RWPE1 (cell line): ENCODE results near the gene ADRA2C.

ENCODE experiments used
- CTCF ChIA-PET: fragments of 350-600 bp; sonication (Branson Sonifier 250); formaldehyde crosslinking; extraction: SDS; loops from one replicate; lab custom pipeline; 2021; lab: Yijun Ruan, JAX
- POLR2A ChIA-PET: fragments of 400-600 bp; formaldehyde crosslinking; extraction: SDS; loops from one replicate; lab custom pipeline; 2020; ENCODE audit warnings: antibody characterized with exemption; ENCODE audit not compliant: low non-redundant PET; lab: Yijun Ruan, JAX
- DNase-seq: peaks from one replicate; pipeline ENCODE4 v3.0.0; 2012; ENCODE audit warnings: low spot score
- H3K27ac ChIP-seq: fragments of 450-650 bp; 2 replicates; pipeline ENCODE4 v1.5.1; 2017
- TF ChIP-seq, protein P1 (sequence below): fragments of 450-650 bp; conservative IDR thresholded peaks from 2 replicates; pipeline ENCODE4 v1.5.1; 2017; ENCODE audit warnings: low read depth, mild to moderate bottlenecking

ADRA2C gene

DNA sequence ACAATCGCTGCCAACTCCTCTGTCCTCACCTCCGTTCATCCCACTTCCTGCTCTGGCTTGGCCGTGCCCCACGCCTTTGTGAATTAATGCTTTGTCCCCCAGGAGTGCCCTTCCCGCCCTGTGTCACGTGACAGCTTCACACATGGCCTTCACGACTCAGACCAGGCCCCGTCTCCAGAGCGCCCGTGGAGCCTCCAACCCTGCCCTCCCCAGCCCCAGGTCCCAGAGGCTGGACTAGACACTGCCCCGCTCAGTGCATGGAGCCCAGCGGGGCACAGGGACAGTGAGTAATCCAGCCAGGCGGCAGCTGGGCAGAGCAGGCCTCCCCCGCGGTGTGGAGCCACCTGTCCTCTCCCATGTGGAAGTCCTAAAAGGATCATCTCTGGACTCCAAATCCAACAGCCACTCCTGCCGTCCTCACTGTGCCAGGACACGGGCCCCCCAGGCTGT lies 7.4 kb downstream of the ADRA2C start:
- ChIA-PET CTCF (no interaction called here), POLR2A (interaction anchor here (0.6 kb wide), 1 partner anchor 57 kb away, joined by 3 read pairs; no protein-coding TSS in a partner anchor)
- TF ChIP-seq, protein P1, sequence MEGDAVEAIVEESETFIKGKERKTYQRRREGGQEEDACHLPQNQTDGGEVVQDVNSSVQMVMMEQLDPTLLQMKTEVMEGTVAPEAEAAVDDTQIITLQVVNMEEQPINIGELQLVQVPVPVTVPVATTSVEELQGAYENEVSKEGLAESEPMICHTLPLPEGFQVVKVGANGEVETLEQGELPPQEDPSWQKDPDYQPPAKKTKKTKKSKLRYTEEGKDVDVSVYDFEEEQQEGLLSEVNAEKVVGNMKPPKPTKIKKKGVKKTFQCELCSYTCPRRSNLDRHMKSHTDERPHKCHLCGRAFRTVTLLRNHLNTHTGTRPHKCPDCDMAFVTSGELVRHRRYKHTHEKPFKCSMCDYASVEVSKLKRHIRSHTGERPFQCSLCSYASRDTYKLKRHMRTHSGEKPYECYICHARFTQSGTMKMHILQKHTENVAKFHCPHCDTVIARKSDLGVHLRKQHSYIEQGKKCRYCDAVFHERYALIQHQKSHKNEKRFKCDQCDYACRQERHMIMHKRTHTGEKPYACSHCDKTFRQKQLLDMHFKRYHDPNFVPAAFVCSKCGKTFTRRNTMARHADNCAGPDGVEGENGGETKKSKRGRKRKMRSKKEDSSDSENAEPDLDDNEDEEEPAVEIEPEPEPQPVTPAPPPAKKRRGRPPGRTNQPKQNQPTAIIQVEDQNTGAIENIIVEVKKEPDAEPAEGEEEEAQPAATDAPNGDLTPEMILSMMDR, result no peak
- no peak for DNase-seq
- no peak overlapping the region for H3K27ac ChIP-seq

DNA sequence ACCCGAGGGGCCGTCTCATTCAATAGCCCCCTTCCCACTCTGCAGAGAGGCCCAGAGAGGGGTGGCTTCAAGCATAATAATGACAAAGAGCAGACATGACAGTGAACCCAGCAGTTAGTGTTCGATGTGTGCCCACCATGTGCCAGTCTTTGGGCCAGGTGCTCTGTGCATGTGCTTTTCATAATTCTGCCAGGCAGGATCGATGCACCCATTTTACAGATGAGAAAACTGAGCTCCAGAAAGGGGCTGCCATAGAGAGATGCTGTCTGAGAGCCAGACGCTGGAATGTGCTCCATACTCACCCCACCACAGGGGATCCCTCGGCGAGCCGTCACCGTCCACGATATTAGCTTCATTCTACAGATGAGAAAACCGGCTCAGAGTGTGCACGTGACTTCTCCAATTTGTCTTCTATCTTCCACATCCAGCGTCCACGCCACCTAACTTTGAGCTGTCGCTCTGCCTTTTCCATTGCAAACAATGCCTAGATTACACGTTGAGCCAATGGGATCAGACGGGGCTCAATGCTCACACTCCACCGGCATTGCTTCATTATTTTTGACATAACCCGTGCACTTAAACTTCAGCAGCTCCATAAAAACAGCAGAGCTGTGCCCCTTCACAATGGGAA lies 8.2 kb downstream of the ADRA2C start:
- DNase-seq, result no peak
- ChIA-PET POLR2A (interaction anchor here (0.6 kb wide), 1 partner anchor 56 kb away, joined by 3 read pairs; no protein-coding TSS in a partner anchor), CTCF (no interaction called here)
- no peak overlapping the region for H3K27ac ChIP-seq
- TF ChIP-seq, protein P1, result no peak

DNA sequence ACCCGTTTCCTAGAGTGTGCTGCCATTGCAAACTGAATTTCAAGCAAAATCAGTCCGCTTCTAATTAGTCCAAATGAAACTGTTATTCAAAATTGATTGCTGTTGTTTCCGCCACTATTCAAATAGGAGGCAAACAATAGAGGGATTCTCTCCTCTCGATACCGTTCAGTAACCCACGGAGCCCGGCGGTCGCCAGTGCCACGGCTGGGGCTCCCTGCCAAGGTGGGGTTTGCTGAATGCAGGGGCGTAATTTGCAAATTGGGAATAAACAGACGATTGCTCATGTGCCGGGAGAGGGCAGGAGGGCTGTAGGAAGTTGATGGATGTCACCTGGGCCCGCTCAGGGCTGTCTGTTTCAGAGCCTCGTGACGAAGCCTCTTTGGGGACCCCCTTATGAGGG lies 8.8 kb downstream of the ADRA2C start:
- DNase-seq, result no peak
- H3K27ac ChIP-seq, result no peak overlapping the region
- ChIA-PET POLR2A (no interaction called here), CTCF (no interaction called here)
- TF ChIP-seq, protein P1, result no peak

DNA sequence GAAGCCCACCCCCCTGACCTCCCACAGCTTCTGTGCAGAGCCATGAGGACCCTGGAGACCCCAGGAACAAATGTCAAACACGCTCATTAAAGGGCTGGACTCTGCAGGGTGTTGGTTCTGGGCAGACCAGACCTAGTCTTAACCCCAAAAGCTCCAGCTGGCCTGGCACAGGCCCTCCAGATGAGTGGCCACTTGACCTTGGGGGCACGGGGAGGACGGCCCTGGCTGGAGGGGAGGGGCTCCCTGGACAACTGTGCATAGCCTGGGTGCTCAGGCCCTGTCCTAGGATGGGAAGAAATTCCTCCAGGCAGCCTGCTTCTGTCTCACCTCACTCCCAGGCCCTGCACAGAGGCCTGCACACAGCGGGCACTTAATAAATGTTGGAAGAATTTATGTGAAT lies 9.4 kb downstream of the ADRA2C start:
- TF ChIP-seq, protein P1, result no peak
- ChIA-PET CTCF (no interaction called here), POLR2A (no interaction called here)
- DNase-seq, result no peak
- H3K27ac ChIP-seq, result no peak overlapping the region

DNA sequence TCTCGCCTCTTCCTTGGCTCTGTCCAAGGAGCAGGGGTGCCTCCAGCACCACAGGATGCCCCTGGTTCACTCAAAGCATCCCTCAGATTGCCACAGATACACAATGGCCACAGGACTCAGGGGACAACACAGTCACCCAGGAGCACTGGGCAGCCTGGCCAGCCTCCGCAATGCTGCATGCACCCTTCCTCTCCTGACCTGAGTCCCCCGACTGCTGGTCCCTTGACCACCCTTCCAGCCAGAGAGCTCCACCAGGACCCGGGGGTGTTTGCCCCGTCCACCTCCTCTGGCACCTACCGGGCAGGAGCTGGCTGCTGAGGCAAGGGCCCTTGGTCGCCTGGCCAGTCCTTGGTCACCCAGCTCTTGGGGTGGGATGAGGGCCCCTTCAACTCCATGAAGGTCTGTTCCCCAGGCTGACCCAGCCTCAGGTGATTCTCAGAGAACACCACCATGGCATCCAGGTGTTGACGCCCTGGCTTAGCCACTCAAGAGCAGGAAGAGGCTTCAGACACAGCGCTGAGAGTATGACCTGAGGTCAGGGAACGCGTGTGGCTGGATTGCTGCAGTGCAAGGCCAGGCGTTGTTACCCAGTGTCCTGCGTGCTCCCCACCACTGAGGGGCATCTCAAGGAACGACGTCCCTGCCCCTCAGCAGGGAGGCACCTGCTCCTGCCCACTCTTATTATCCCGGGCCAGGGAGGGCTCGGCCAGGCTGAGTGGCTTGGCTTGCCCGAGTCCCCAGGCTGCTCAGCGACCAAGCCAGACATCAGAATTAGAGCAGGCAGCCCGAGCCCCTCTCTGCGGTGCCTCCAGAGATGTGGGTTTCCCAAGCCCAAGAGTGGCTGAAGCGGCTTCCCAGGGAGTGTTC lies 10.2 kb downstream of the ADRA2C start:
- DNase-seq, result no peak
- ChIA-PET POLR2A (no interaction called here), CTCF (no interaction called here)
- H3K27ac ChIP-seq, result no peak overlapping the region
- TF ChIP-seq, protein P1, result no peak

DNA sequence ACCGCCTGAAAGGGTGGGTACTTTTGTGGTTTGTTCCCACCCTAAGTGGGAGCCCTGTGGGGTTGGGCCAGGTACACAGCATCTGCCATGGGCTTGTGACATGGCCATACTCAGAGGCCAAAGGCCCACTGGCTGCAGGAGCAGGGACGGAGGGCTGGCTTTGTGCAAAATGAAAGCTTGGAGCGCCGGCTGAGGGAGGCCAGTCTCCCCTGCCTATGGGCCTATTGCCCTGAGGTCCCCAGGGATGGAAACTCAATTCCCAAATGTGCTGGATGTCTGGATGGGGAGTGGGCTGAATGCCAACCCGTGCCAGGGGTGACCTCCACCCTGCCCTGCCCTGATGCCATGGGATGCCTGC lies 10.8 kb downstream of the ADRA2C start:
- POLR2A ChIA-PET, result no interaction called here
- TF ChIP-seq, protein P1, result no peak
- DNase-seq, result no peak
- no peak overlapping the region for H3K27ac ChIP-seq
- CTCF ChIA-PET, result no interaction called here
